Measurements from ENCODE around the gene RARS2.
"Not testable (repeated sequence)": the region's sequence is repeated elsewhere in the genome, so short reads cannot be mapped to it uniquely, and the experiment has no call there.

RARS2 gene

GRCh38 chr6:87589693-87590416 is at the start of gene RARS2, which contains the start of gene ORC3:
Gene RARS2 (minus strand): TSS chr6:87589987. CDS start chr6:87589957, 30 bp downstream.
Gene ORC3 (plus strand): TSS chr6:87590135. CDS start chr6:87590169, 34 bp downstream.
- peak; percentile 76 to 91 for DNase-seq (ENCODE audit: extremely low read depth in 1 of 2, low read depth in 1 of 2)

GRCh38 chr6:87639373-87639772 is 49.6 kb upstream of the RARS2 start:
- no peak for DNase-seq (ENCODE audit: extremely low read depth in 1 of 2, low read depth in 1 of 2)

- no peak for DNase-seq (ENCODE audit: extremely low read depth in 1 of 2, low read depth in 1 of 2)
Observed at GRCh38 chr6:87637106-87637505, 47.3 kb upstream of the RARS2 start.

GRCh38 chr6:87636315-87636714 is 46.5 kb upstream of the RARS2 start:
- no peak for DNase-seq (ENCODE audit: extremely low read depth in 1 of 2, low read depth in 1 of 2)

- no peak for DNase-seq (ENCODE audit: extremely low read depth in 1 of 2, low read depth in 1 of 2)
Observed at GRCh38 chr6:87633851-87634250, 44.1 kb upstream of the RARS2 start.

- no peak for DNase-seq (ENCODE audit: extremely low read depth in 1 of 2, low read depth in 1 of 2)
Observed at GRCh38 chr6:87630746-87631145, 41.0 kb upstream of the RARS2 start.

- DNase-seq (ENCODE audit: extremely low read depth in 1 of 2, low read depth in 1 of 2) = no peak
Observed at GRCh38 chr6:87628881-87629280, 39.1 kb upstream of the RARS2 start.

- DNase-seq (ENCODE audit: extremely low read depth in 1 of 2, low read depth in 1 of 2) = no peak
Observed at GRCh38 chr6:87628424-87628823, 38.6 kb upstream of the RARS2 start.

GRCh38 chr6:87623248-87623647 is 33.5 kb upstream of the RARS2 start:
- DNase-seq (ENCODE audit: extremely low read depth in 1 of 2, low read depth in 1 of 2) = no peak

GRCh38 chr6:87618531-87618930 is 28.7 kb upstream of the RARS2 start:
- DNase-seq (ENCODE audit: extremely low read depth in 1 of 2, low read depth in 1 of 2) = no peak

- DNase-seq (ENCODE audit: extremely low read depth in 1 of 2, low read depth in 1 of 2) = no peak
Observed at GRCh38 chr6:87617405-87617804, 27.6 kb upstream of the RARS2 start.

GRCh38 chr6:87613018-87613417 is 23.2 kb upstream of the RARS2 start:
- not testable (repeated sequence) for DNase-seq (ENCODE audit: extremely low read depth in 1 of 2, low read depth in 1 of 2)

GRCh38 chr6:87608802-87609201 is 19.0 kb upstream of the RARS2 start:
- no peak for DNase-seq (ENCODE audit: extremely low read depth in 1 of 2, low read depth in 1 of 2)

- DNase-seq (ENCODE audit: extremely low read depth in 1 of 2, low read depth in 1 of 2) = no peak
Observed at GRCh38 chr6:87606199-87606598, 16.4 kb upstream of the RARS2 start.

GRCh38 chr6:87600576-87600975 is 10.8 kb upstream of the RARS2 start:
- no peak for DNase-seq (ENCODE audit: extremely low read depth in 1 of 2, low read depth in 1 of 2)

- DNase-seq (ENCODE audit: extremely low read depth in 1 of 2, low read depth in 1 of 2) = no peak
Observed at GRCh38 chr6:87590990-87591389, 1.2 kb upstream of the RARS2 start.

- no peak for DNase-seq (ENCODE audit: extremely low read depth in 1 of 2, low read depth in 1 of 2)
Observed at GRCh38 chr6:87590417-87590880, 662 bp upstream of the RARS2 start.

GRCh38 chr6:87588756-87589407 is 905 bp downstream of the RARS2 start:
- DNase-seq (ENCODE audit: extremely low read depth in 1 of 2, low read depth in 1 of 2) = no peak

GRCh38 chr6:87586371-87587077 is 3.3 kb downstream of the RARS2 start:
- DNase-seq (ENCODE audit: extremely low read depth in 1 of 2, low read depth in 1 of 2) = no peak

GRCh38 chr6:87583822-87584221 is 6.0 kb downstream of the RARS2 start:
- no peak for DNase-seq (ENCODE audit: extremely low read depth in 1 of 2, low read depth in 1 of 2)

GRCh38 chr6:87575423-87575822 is 14.4 kb downstream of the RARS2 start:
- no peak for DNase-seq (ENCODE audit: extremely low read depth in 1 of 2, low read depth in 1 of 2)
